Measurements from ENCODE around the gene LOXL4.

GRCh38 chr10:98268694-98269431, 869 bp upstream of the LOXL4 start:
- TF ChIP-seq, protein P1, sequence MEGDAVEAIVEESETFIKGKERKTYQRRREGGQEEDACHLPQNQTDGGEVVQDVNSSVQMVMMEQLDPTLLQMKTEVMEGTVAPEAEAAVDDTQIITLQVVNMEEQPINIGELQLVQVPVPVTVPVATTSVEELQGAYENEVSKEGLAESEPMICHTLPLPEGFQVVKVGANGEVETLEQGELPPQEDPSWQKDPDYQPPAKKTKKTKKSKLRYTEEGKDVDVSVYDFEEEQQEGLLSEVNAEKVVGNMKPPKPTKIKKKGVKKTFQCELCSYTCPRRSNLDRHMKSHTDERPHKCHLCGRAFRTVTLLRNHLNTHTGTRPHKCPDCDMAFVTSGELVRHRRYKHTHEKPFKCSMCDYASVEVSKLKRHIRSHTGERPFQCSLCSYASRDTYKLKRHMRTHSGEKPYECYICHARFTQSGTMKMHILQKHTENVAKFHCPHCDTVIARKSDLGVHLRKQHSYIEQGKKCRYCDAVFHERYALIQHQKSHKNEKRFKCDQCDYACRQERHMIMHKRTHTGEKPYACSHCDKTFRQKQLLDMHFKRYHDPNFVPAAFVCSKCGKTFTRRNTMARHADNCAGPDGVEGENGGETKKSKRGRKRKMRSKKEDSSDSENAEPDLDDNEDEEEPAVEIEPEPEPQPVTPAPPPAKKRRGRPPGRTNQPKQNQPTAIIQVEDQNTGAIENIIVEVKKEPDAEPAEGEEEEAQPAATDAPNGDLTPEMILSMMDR (IDR thresholded peaks at IDR 0.05; ENCODE audit: borderline replicate concordance, extremely low read depth, low read length, poor library complexity, severe bottlenecking) = no peak
- TF ChIP-seq EZH2 (IDR thresholded peaks at IDR 0.05; ENCODE audit: borderline replicate concordance, low read depth, low read length, severe bottlenecking) = no peak

Data from DND-41 (cell line).